GM12801 (cell line): ENCODE measurements around the gene DNAAF1.

ENCODE experiments used
- TF ChIP-seq, protein P1 (sequence below): IDR thresholded peaks from one replicate; pipeline ENCODE4 v1.5.1; 2011; ENCODE audit warnings: control low read depth; ENCODE audit not compliant: insufficient read length; ENCODE audit errors: extremely low read depth

DNAAF1 gene

DNA sequence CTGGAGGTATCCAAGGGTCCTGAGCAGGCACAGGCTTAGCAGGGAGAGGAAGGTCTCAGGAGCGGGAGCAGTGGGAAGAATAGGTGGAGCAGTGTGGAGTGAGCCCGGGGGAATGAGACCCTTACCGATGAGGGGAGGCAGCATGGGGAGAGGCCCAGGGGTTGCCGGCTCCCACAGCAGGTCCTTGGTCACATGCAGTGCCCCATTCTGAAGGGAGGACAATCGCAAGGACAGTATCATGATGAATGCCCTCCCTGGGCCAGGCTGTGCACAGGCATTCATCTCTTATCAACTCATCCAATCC lies 38.4 kb downstream of the DNAAF1 start:
- TF ChIP-seq, protein P1, sequence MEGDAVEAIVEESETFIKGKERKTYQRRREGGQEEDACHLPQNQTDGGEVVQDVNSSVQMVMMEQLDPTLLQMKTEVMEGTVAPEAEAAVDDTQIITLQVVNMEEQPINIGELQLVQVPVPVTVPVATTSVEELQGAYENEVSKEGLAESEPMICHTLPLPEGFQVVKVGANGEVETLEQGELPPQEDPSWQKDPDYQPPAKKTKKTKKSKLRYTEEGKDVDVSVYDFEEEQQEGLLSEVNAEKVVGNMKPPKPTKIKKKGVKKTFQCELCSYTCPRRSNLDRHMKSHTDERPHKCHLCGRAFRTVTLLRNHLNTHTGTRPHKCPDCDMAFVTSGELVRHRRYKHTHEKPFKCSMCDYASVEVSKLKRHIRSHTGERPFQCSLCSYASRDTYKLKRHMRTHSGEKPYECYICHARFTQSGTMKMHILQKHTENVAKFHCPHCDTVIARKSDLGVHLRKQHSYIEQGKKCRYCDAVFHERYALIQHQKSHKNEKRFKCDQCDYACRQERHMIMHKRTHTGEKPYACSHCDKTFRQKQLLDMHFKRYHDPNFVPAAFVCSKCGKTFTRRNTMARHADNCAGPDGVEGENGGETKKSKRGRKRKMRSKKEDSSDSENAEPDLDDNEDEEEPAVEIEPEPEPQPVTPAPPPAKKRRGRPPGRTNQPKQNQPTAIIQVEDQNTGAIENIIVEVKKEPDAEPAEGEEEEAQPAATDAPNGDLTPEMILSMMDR = no peak

DNA sequence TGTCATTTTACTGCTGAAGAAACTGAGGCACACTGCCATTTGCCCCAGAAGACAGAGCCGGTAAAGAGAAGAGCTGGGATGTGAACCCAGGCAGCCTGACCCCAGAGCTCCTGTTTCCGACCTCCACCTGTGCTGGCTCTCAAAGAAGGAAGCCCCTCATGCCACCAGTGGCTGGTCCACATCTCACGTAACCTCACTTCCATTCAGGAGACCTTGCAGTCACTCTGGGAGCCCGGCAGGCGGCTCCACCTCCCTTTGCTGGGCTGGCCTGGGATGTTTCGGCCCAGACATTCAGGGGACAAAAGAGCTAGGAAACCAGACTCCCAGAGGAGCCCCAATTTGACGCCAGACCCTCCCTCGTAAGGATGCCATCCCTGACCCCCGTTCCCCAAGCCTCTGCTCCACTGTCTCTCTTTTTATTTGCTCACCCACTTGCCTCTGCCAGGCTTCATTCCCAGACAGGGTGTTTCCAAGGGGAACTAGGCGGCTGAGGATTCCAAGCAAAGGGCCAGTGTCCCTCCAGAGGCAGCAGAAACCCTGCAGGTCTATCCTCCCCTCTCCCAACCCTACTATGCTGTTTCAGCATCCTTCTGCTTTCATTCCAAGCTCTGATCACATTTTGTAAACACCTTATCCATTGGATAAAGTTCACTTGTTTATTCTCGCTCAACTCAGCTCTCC lies 38.9 kb downstream of the DNAAF1 start:
- TF ChIP-seq, protein P1 = no peak

DNA sequence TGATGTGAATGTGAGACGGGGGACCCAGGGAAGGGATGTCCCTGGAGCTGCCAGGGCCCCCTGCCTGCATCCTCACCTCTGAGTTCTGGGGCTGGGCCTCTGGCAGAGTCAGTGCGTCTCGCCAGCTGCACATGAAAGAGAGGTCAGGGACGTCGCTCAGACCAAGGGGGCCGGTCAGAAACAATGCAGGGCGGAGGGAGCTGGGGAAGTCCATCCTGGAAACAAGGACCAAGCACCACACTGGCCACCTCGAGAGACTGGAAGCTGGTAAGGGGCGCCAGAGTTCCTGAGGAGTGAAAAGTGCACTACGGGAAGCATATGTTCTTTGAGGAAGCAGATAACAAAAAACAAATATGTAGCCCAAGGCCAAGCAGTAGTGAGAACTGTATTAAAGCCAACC lies 39.7 kb downstream of the DNAAF1 start:
- TF ChIP-seq, protein P1 = no peak

DNA sequence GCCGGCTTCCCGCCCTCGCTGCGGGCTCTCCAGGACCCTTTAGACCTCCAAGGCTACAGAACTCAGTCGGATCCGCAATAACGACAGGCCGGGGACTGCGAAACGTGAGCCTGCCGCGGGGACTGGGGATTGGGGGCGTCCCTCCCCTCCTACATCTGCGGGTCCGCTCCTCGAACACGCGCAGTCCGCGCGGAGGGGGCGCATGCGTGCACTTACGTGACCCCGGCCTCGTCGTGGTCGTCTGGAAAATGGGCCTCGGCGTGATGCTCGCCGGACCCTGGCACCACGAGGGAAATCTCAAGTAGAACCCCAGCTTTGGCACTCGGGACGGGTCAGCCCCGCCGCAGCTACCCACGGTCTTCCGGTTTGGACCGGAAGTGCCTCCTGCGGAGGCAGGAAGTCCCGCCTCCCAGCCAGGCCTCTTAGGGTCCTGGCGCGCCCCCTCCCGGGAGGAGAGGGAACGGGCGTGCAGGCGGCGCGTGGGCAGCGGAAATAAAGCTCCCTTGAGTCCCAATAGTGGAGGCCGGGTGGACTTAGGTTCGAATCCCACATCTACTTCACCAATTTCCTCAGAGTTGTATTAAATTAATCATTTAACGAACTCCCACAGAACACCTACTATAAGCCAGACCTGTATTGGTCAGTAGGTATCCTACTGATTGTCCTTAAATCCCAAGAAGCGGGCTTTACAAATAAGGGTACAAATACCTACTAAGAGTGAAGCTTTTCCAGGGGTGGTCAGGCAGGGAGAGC lies 41.8 kb downstream of the DNAAF1 start, which contains the start of gene TAF1C:
TSS of gene TAF1C (minus strand) at position 373 of the 753 bp plus-strand sequence. CDS start 2,069 bp downstream, outside the sequence.
- TF ChIP-seq, protein P1 = no peak

DNA sequence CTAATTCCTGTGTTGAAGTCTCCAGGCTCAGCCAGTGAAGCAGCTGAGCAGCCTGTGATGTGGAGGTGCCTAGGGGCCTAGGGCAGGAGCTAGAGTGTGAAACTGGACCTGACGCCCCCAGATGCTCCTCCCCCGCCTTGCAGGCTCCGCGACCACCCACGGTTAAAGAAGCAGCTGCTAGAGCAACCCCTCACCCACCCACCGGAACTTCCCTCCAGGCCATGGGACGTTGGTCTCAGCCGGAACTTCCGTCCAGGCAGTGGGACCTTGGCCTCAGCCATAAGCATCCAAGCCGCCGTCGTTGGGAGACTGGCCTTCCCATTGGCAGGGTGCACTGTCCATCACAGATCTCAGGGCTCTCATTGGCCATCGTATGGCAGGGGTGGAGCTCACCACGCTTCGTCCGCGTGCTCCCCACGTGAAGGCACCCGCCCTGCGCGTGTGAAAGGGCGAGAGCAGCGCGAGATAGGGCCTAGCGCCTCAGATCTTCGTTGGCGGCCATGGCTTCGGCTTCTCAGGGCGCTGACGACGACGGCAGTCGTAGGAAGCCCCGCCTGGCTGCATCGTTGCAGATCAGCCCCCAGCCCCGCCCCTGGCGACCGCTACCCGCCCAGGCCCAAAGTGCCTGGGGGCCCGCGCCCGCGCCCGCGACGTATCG lies 45.8 kb downstream of the DNAAF1 start, which contains the start of gene ADAD2:
TSS of gene ADAD2 (plus strand) at position 427 of the 658 bp plus-strand sequence. CDS start at position 501, 74 bp downstream.
- TF ChIP-seq, protein P1 = no peak

DNA sequence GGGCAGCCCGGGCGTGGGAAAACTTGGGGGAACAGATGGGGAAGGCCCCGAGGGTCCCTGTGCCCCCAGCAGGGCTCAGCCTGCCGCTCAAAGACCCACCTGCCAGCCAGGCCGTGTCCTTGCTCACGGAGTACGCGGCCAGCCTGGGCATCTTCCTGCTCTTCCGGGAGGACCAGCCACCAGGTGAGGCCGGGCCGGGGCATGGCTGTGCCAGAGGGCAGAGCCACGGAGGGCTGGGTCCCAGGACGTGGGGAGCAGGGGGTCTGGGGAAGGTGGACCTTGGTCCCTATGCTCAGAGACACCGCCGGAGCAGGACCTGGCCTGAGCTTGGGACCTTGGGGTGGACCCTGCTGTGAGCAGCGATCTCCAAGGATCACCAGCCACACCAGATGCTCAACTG lies 46.4 kb downstream of the DNAAF1 start:
- TF ChIP-seq, protein P1 = no peak

DNA sequence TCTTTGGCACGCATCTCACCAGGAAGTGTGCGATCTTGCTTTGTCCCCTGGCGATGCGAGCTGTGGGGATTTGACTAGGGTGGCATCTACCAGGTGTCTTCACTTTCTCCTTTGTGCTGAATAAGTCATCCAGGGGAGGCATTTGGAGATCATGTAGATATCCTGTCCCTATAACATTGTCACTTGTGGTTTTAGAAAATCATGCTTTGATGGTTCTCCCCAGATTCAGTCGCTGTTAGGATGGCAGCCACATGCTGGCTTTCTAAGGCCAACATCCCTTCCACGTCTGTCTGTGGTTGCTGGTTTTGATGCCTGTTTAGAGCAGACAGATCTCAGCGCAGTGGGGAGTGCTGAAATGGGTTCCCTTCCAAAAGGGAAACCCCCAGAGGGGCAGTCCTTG lies 48.4 kb downstream of the DNAAF1 start:
- TF ChIP-seq, protein P1 = no peak
